CD14-positive monocyte (primary cell): ENCODE measurements around the gene ANP32A. TPM values are rescaled to one million over a fixed set of nuclear protein-coding genes. Genes with fewer than 3 reads are reported as not detected.

Source experiments
- DNase-seq, 3 donors: peaks; one replicate each; pipeline ENCODE4 v3.0.0-alpha.2; 2011 to 2022
- H2AFZ ChIP-seq: 2 replicates; pipeline ENCODE4 v1.6.0; 2012; ENCODE audit warnings: mild to moderate bottlenecking, low read depth, low read length, inconsistent platforms; ENCODE audit not compliant: insufficient read depth, poor library complexity, severe bottlenecking
- H3K27ac ChIP-seq, 2 donors: 1 replicate in 1 of 2; 2 replicates in 1 of 2; pipeline ENCODE4 v1.5.1; 2012 to 2013; ENCODE audit warnings: low read length in 2 of 2, control low read depth in 1 of 2, inconsistent platforms in 1 of 2, low read depth in 1 of 2, mild to moderate bottlenecking in 1 of 2
- H3K27me3 ChIP-seq, 2 donors: one replicate each; pipeline versions ENCODE4 v1.6.0 to v1.6.1; 2011 to 2013; ENCODE audit warnings: low read length in 2 of 2; ENCODE audit not compliant: control insufficient read depth in 2 of 2, insufficient read depth in 2 of 2
- H3K36me3 ChIP-seq, 2 donors: replicated peaks in 1 of 2; 1 replicate in 1 of 2; 2 replicates in 1 of 2; pipeline versions ENCODE4 v1.5.1 to v1.6.1; 2012 to 2013; ENCODE audit warnings: low read length in 2 of 2, control low read depth in 1 of 2, inconsistent platforms in 1 of 2, mild to moderate bottlenecking in 1 of 2; ENCODE audit not compliant: insufficient read depth in 2 of 2, control insufficient read depth in 1 of 2
- H3K4me1 ChIP-seq, 2 donors: 1 replicate in 1 of 2; 2 replicates in 1 of 2; pipeline versions ENCODE4 v1.5.1 to v1.6.1; 2012 to 2013; ENCODE audit warnings: low read length in 2 of 2, control low read depth in 1 of 2, inconsistent platforms in 1 of 2, mild to moderate bottlenecking in 1 of 2, moderate library complexity in 1 of 2; ENCODE audit not compliant: insufficient read depth in 2 of 2, control insufficient read depth in 1 of 2
- H3K4me2 ChIP-seq: replicated peaks from 2 replicates; pipeline ENCODE3; 2012; ENCODE audit warnings: low read length, moderate library complexity, mild to moderate bottlenecking; ENCODE audit not compliant: poor library complexity, severe bottlenecking; ENCODE audit errors: extremely low read depth
- H3K4me3 ChIP-seq, 3 experiments: fragments of 200-600 bp in 1 of 3; sonication (generic) in 1 of 3; replicated peaks in 1 of 3; 1 replicate in 2 of 3; 2 replicates in 1 of 3; pipeline ENCODE4 v1.5.1; 2011 to 2013; ENCODE audit warnings: low read length in 3 of 3, mild to moderate bottlenecking in 3 of 3, control low read depth in 2 of 3, low read depth in 2 of 3, inconsistent platforms in 1 of 3, moderate library complexity in 1 of 3
- H3K79me2 ChIP-seq: 2 replicates; pipeline ENCODE4 v1.6.0; 2012; ENCODE audit warnings: mild to moderate bottlenecking, control low read depth, inconsistent platforms, low read length, moderate library complexity; ENCODE audit not compliant: insufficient read depth
- H3K9ac ChIP-seq: 2 replicates; pipeline ENCODE4 v1.6.0; 2017; ENCODE audit warnings: low read length, mild to moderate bottlenecking; ENCODE audit not compliant: insufficient read depth, poor library complexity, severe bottlenecking
- H3K9me3 ChIP-seq, 2 donors: replicated peaks in 1 of 2; 1 replicate in 1 of 2; 2 replicates in 1 of 2; pipeline versions ENCODE4 v1.5.1 to v1.6.1; 2012 to 2013; ENCODE audit warnings: low read length in 2 of 2, control low read depth in 1 of 2; ENCODE audit not compliant: control insufficient read depth in 1 of 2, insufficient read depth in 1 of 2
- H4K20me1 ChIP-seq: 2 replicates; pipeline ENCODE4 v1.6.0; 2012; ENCODE audit warnings: mild to moderate bottlenecking, low read length, control low read depth, moderate library complexity; ENCODE audit not compliant: insufficient read depth
- H3K27ac Mint-ChIP-seq, 7 donors: one replicate each; pipeline ENCODE4 v1.8.0; 2020; ENCODE audit warnings: mild to moderate bottlenecking in 7 of 7, mixed read lengths in 7 of 7, moderate library complexity in 6 of 7, inconsistent platforms in 2 of 7
- H3K27me3 Mint-ChIP-seq, 3 donors: one replicate each; pipeline ENCODE4 v1.8.0; 2021 to 2022; ENCODE audit warnings: low read depth in 3 of 3, mild to moderate bottlenecking in 3 of 3, mixed read lengths in 3 of 3, moderate library complexity in 3 of 3, inconsistent platforms in 1 of 3
- H3K36me3 Mint-ChIP-seq, 2 donors: one replicate each; pipeline ENCODE4 v1.8.0; 2020; ENCODE audit warnings: mixed read lengths in 2 of 2, inconsistent platforms in 1 of 2, mild to moderate bottlenecking in 1 of 2
- H3K4me1 Mint-ChIP-seq: one replicate; pipeline ENCODE4 v1.8.0; 2020; ENCODE audit warnings: mild to moderate bottlenecking, mixed read lengths
- H3K4me3 Mint-ChIP-seq, 2 donors: one replicate each; pipeline ENCODE4 v1.8.0; 2020; ENCODE audit warnings: mild to moderate bottlenecking in 2 of 2, mixed read lengths in 2 of 2, moderate library complexity in 1 of 2
- H3K9me3 Mint-ChIP-seq, 7 donors: one replicate each; pipeline ENCODE4 v1.8.0; 2020 to 2022; ENCODE audit warnings: mixed read lengths in 7 of 7, mild to moderate bottlenecking in 6 of 7, moderate library complexity in 6 of 7, inconsistent platforms in 2 of 7
- whole genome bisulfite sequencing: methylation state at CpG from one replicate; pipeline ENCODE4 v1.1.5; 2013; ENCODE audit warnings: missing lambda C conversion rate; ENCODE audit not compliant: insufficient coverage; 5-methylcytosine and 5-hydroxymethylcytosine counted together
- intact Hi-C, 2 donors: fragments of 100-400 bp; cut with micrococcal nuclease; formaldehyde crosslinking; loops; one replicate each; pipeline versions ENCODE4 v1.15.0 to v1.15.1; 2023
- polyA plus RNA-seq, 3 donors: library from polyadenylated mRNA; depleted of rRNA in 1 of 3; unstranded in 2 of 3; stranded (reverse) in 1 of 3; fragments of 300-500 nt in 2 of 3; fragments of >200 nt in 1 of 3; fragmentation: Illumina TruSeq in 2 of 3; gene quantifications; 1 replicate in 2 of 3; 2 replicates in 1 of 3; pipeline ENCODE4 v1.2.3, GENCODE V29; 2012 to 2021
- TF ChIP-seq, protein P1 (sequence below): fragments of 200-600 bp; IDR thresholded peaks from one replicate; pipeline ENCODE4 v1.8.0; 2022; ENCODE audit warnings: antibody characterized with exemption, mild to moderate bottlenecking

ANP32A gene
- polyA plus RNA-seq, 3 donors, result 75.4 to 98.8 (median 86.8) TPM

DNA sequence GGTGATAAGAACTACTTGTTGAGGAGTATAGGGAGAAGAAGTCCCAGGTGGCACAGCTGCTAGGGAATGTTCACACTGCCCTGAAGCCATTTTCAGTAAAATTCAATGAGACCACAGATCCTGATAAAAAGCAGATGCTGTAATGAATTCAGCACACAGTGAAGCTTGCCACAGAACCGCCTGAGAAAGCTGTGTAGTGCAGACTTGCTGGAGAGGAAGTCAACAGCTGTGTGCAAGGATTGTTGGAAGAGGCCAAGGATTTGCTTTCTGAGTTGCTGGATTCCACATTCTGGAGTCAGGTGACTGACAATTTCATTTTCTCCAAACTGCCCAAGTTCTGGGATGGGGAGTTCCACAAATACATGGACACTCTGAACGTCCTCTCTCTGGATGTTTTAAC lies 70.9 kb downstream of the ANP32A start:
- 95% methylated on average over 2 of the region's 2 CpGs for WGBS
- H3K4me1 Mint-ChIP-seq, result peaks cover 7% of the 10 kb centered on the region
- Histone ChIP-seq H3K4me2 (no peak overlapping the region), H2AFZ (no peak overlapping the region), H3K36me3 (no peaks in the 10 kb centered on the region), H3K4me1 (peaks cover 0 to 4% of the 10 kb centered on the region in 2 donors), H3K27ac (no peak overlapping the region), H3K4me3 (no peak overlapping the region), H3K79me2 (no peaks in the 10 kb centered on the region), H3K9ac (no peak overlapping the region), H3K9me3 (peaks cover 4 to 14% of the 10 kb centered on the region in 2 donors), H3K27me3 (no peaks in the 10 kb centered on the region), H4K20me1 (no peaks in the 10 kb centered on the region)
- no peak overlapping the region for H3K27ac Mint-ChIP-seq
- TF ChIP-seq, protein P1, sequence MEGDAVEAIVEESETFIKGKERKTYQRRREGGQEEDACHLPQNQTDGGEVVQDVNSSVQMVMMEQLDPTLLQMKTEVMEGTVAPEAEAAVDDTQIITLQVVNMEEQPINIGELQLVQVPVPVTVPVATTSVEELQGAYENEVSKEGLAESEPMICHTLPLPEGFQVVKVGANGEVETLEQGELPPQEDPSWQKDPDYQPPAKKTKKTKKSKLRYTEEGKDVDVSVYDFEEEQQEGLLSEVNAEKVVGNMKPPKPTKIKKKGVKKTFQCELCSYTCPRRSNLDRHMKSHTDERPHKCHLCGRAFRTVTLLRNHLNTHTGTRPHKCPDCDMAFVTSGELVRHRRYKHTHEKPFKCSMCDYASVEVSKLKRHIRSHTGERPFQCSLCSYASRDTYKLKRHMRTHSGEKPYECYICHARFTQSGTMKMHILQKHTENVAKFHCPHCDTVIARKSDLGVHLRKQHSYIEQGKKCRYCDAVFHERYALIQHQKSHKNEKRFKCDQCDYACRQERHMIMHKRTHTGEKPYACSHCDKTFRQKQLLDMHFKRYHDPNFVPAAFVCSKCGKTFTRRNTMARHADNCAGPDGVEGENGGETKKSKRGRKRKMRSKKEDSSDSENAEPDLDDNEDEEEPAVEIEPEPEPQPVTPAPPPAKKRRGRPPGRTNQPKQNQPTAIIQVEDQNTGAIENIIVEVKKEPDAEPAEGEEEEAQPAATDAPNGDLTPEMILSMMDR, result no peak
- no peak overlapping the region for H3K4me3 Mint-ChIP-seq
- DNase-seq, result no peak
- intact Hi-C loops, result no loop called here
- H3K9me3 Mint-ChIP-seq, result peaks cover 3 to 18% (median 11%) of the 10 kb centered on the region in 7 donors
- no peaks in the 10 kb centered on the region for H3K36me3 Mint-ChIP-seq
- peaks cover 0 to 3% (median 0%) of the 10 kb centered on the region in 3 donors for H3K27me3 Mint-ChIP-seq

DNA sequence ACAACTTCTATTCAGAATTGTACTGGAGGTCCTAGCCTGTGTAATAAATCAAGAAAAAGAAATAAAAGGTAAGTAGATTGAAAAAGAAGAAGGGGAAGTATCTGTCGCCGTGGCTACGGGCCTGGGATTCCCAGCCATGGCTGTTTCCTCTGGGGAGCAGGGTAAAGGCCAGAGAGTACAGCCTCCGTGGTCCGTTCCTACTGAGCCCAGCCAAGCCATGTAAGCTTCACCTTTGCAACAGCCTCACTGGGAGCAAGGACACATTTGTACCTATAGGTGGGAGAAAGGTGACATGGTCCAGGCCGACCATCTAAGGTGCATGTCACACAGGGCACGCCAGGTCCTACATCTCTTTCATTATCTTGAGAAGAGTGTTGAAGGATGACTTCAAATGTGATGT lies 71.3 kb downstream of the ANP32A start:
- Mint-ChIP-seq H3K9me3 (peaks cover 3 to 18% (median 11%) of the 10 kb centered on the region in 7 donors), H3K4me3 (no peak overlapping the region), H3K27me3 (peaks cover 0 to 3% (median 0%) of the 10 kb centered on the region in 3 donors), H3K4me1 (peaks cover 4% of the 10 kb centered on the region), H3K36me3 (no peaks in the 10 kb centered on the region), H3K27ac (peak overlapping the region in 1 of 7 donors; percentile 7)
- Histone ChIP-seq H3K4me2 (no peak overlapping the region), H3K79me2 (no peaks in the 10 kb centered on the region), H3K27me3 (no peaks in the 10 kb centered on the region), H3K27ac (no peak overlapping the region), H3K4me3 (no peak overlapping the region), H3K9ac (no peak overlapping the region), H3K9me3 (peaks cover 4 to 14% of the 10 kb centered on the region in 2 donors), H4K20me1 (no peaks in the 10 kb centered on the region), H2AFZ (no peak overlapping the region), H3K36me3 (no peaks in the 10 kb centered on the region), H3K4me1 (peaks cover 0 to 3% of the 10 kb centered on the region in 2 donors)
- 74% methylated on average over 3 of the region's 7 CpGs for WGBS
- TF ChIP-seq, protein P1, result no peak
- DNase-seq, result no peak
- intact Hi-C loops, result no loop called here
